HG03520 (cell line): ENCODE results near the gene GOLT1A.

Source experiments
- ATAC-seq: cut with Tn5 transposase; IDR thresholded peaks from one replicate; pipeline ENCODE4 v1.9.1; 2021; ENCODE audit warnings: mild to moderate bottlenecking, moderate library complexity; ENCODE audit not compliant: unreplicated experiment

The GOLT1A gene

GRCh38 chr1:204194080-204194479 is 19.7 kb downstream of the GOLT1A start:
- no peak for ATAC-seq

GRCh38 chr1:204192589-204193352 is 21.0 kb downstream of the GOLT1A start:
- ATAC-seq: no peak

- no peak for ATAC-seq
Measured at GRCh38 chr1:204192046-204192445, 21.7 kb downstream of the GOLT1A start.

GRCh38 chr1:204191456-204191855 is 22.3 kb downstream of the GOLT1A start:
- no peak for ATAC-seq

GRCh38 chr1:204190212-204191211 is 23.3 kb downstream of the GOLT1A start:
- no peak for ATAC-seq

GRCh38 chr1:204188959-204189639 is 24.7 kb downstream of the GOLT1A start:
- no peak for ATAC-seq

- ATAC-seq: no peak
Measured at GRCh38 chr1:204186597-204186996, 27.2 kb downstream of the GOLT1A start.

- ATAC-seq: no peak
Measured at GRCh38 chr1:204181116-204181515, 32.7 kb downstream of the GOLT1A start.

- ATAC-seq: no peak
Measured at GRCh38 chr1:204180133-204180532, 33.7 kb downstream of the GOLT1A start.

GRCh38 chr1:204178487-204179281 is 35.1 kb downstream of the GOLT1A start:
- ATAC-seq: no peak

GRCh38 chr1:204177133-204177532 is 36.7 kb downstream of the GOLT1A start:
- ATAC-seq: no peak

GRCh38 chr1:204176049-204176448 is 37.7 kb downstream of the GOLT1A start:
- ATAC-seq: no peak

- no peak for ATAC-seq
Measured at GRCh38 chr1:204174958-204175357, 38.8 kb downstream of the GOLT1A start.

- ATAC-seq: no peak
Measured at GRCh38 chr1:204172404-204173029, 41.3 kb downstream of the GOLT1A start.

- no peak for ATAC-seq
Measured at GRCh38 chr1:204171751-204172178, 42.0 kb downstream of the GOLT1A start.

GRCh38 chr1:204170494-204171155 is 43.2 kb downstream of the GOLT1A start:
- ATAC-seq: no peak

- no peak for ATAC-seq
Measured at GRCh38 chr1:204169858-204170257, 43.9 kb downstream of the GOLT1A start.

- ATAC-seq: no peak
Measured at GRCh38 chr1:204167730-204168129, 46.1 kb downstream of the GOLT1A start.

- no peak for ATAC-seq
Measured at GRCh38 chr1:204166219-204166618, 47.6 kb downstream of the GOLT1A start, which contains the start of gene REN. Gene REN (minus strand): TSS chr1:204166337. CDS start chr1:204166293, 44 bp downstream.
